Right lobe of liver (tissue), 4 donors: ENCODE results near the gene PRDM4.
A peak's percentile ranks its signal among the peaks of the same experiment; 100 is the strongest.
"Not testable (repeated sequence)": the region's sequence is repeated elsewhere in the genome, so short reads cannot be mapped to it uniquely, and the experiment has no call there.

Source experiments
- POLR2A ChIP-seq: fragments of 450-650 bp; IDR thresholded peaks from one replicate; pipeline ENCODE4 v1.6.1; 2017; ENCODE audit warnings: antibody characterized with exemption, mild to moderate bottlenecking
- TF ChIP-seq, protein P1 (sequence below), 4 donors: fragments of 200-600 bp in 3 of 4; fragments of 450-650 bp in 1 of 4; IDR thresholded peaks; one replicate each; pipeline versions ENCODE4 v1.5.1 to v1.8.0; 2016 to 2022; ENCODE audit warnings: antibody characterized with exemption in 4 of 4, mild to moderate bottlenecking in 2 of 4
- donor health status: DM: no; HTN: no; CAD: no.
- donor health status: DM: no; HTN: no; CAD: no.
- donor health status: DM: no; HTN: yes; CAD: no.

DNA sequence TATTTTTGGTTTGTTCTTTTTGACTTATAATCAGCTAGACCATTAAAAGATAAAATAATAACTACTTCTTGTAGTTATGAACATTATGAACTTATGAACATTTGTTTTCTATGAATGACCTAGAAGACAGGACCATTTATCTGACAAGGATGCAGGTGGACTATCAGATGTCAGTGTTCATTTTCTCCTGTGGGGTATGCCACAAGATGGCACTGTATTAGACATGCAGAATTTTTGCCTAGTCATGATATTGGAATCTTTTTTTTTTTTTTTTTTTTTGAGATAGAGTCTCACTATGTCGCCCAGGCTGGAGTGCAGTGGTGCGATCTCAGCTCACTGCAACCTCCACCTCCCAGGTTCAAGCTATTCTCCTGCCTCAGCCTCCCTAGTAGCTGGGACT, 65.2 kb downstream of the PRDM4 start:
- TF ChIP-seq, protein P1, sequence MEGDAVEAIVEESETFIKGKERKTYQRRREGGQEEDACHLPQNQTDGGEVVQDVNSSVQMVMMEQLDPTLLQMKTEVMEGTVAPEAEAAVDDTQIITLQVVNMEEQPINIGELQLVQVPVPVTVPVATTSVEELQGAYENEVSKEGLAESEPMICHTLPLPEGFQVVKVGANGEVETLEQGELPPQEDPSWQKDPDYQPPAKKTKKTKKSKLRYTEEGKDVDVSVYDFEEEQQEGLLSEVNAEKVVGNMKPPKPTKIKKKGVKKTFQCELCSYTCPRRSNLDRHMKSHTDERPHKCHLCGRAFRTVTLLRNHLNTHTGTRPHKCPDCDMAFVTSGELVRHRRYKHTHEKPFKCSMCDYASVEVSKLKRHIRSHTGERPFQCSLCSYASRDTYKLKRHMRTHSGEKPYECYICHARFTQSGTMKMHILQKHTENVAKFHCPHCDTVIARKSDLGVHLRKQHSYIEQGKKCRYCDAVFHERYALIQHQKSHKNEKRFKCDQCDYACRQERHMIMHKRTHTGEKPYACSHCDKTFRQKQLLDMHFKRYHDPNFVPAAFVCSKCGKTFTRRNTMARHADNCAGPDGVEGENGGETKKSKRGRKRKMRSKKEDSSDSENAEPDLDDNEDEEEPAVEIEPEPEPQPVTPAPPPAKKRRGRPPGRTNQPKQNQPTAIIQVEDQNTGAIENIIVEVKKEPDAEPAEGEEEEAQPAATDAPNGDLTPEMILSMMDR (IDR thresholded peaks at IDR 0.05), result peak in 3 of 4 donors; percentile 21 to 41 (median 27)
- TF ChIP-seq POLR2A, result not testable (repeated sequence)
